ENCODE measurements around the gene LRIG3.
"Not testable (repeated sequence)": the region's sequence is repeated elsewhere in the genome, so short reads cannot be mapped to it uniquely, and the experiment has no call there.

The LRIG3 gene

GRCh38 chr12:58895053-58895452, 25.3 kb downstream of the LRIG3 start:
- DNase-seq, result no peak

- no peak for DNase-seq
These were observed 26.3 kb downstream of the LRIG3 start for GRCh38 chr12:58894040-58894439.

GRCh38 chr12:58893495-58893894, 26.8 kb downstream of the LRIG3 start:
- no peak for DNase-seq

GRCh38 chr12:58889557-58889956, 30.7 kb downstream of the LRIG3 start:
- no peak for DNase-seq

GRCh38 chr12:58888131-58888783, 32.0 kb downstream of the LRIG3 start:
- no peak for DNase-seq

- peak; percentile 11 for DNase-seq
These were observed 33.2 kb downstream of the LRIG3 start for GRCh38 chr12:58887068-58887467.

GRCh38 chr12:58886474-58886873, 33.8 kb downstream of the LRIG3 start:
- no peak for DNase-seq

- DNase-seq, result no peak
These were observed 35.4 kb downstream of the LRIG3 start for GRCh38 chr12:58884916-58885315.

GRCh38 chr12:58883576-58884334, 36.5 kb downstream of the LRIG3 start:
- DNase-seq, result no peak

GRCh38 chr12:58882826-58883225, 37.5 kb downstream of the LRIG3 start:
- DNase-seq, result no peak

GRCh38 chr12:58881816-58882215, 38.5 kb downstream of the LRIG3 start:
- DNase-seq, result no peak

- DNase-seq, result no peak
These were observed 39.7 kb downstream of the LRIG3 start for GRCh38 chr12:58880639-58881038.

- DNase-seq, result no peak
These were observed 43.0 kb downstream of the LRIG3 start for GRCh38 chr12:58877243-58877743.

- DNase-seq, result no peak
These were observed 46.8 kb downstream of the LRIG3 start for GRCh38 chr12:58873496-58873895.

- DNase-seq, result no peak
These were observed 48.7 kb downstream of the LRIG3 start for GRCh38 chr12:58871556-58871955.

- DNase-seq, result no peak
These were observed 49.7 kb downstream of the LRIG3 start for GRCh38 chr12:58870595-58870994.

GRCh38 chr12:58860788-58861240, 59.5 kb downstream of the LRIG3 start:
- no peak for DNase-seq

- DNase-seq, result no peak
These were observed 60.1 kb downstream of the LRIG3 start for GRCh38 chr12:58860056-58860787.

GRCh38 chr12:58858030-58858429, 62.3 kb downstream of the LRIG3 start:
- no peak for DNase-seq

GRCh38 chr12:58857206-58857605, 63.1 kb downstream of the LRIG3 start:
- DNase-seq, result not testable (repeated sequence)

- DNase-seq, result not testable (repeated sequence)
These were observed 64.7 kb downstream of the LRIG3 start for GRCh38 chr12:58855630-58856029.

- no peak for DNase-seq
These were observed 69.5 kb downstream of the LRIG3 start for GRCh38 chr12:58850826-58851225.

- DNase-seq, result no peak
These were observed 72.3 kb downstream of the LRIG3 start for GRCh38 chr12:58847901-58848600.
